ENCODE measurements around the gene MRPL46. TPM values are rescaled to one million over a fixed set of nuclear protein-coding genes. Genes with fewer than 3 reads are reported as not detected.

MRPL46 gene
- total RNA-seq, 1 experiment from 2014 or later, result 30.5 TPM

- no peak for TF ChIP-seq ZBTB33 (IDR thresholded peaks at IDR 0.05; ENCODE audit: extremely low read depth, insufficient replicate concordance, low read length)
- no peak for TF ChIP-seq REST (IDR thresholded peaks at IDR 0.05; ENCODE audit: low read depth)
- no peak for TF ChIP-seq YY1 (IDR thresholded peaks at IDR 0.05; ENCODE audit: extremely low read depth, insufficient replicate concordance, low read depth, low read length)
Observed at GRCh38 chr15:88490036-88490435, 22.8 kb upstream of the MRPL46 start (continued).

- TF ChIP-seq POLR2AphosphoS5 (IDR thresholded peaks at IDR 0.05; ENCODE audit: low read depth, low read length) (no peak), CTCF (IDR thresholded peaks at IDR 0.05 in 2 of 3, conservative IDR thresholded peaks at IDR 0.05 in 1 of 3; ENCODE audit: borderline replicate concordance in 1 of 3, insufficient read depth in 1 of 3, low read depth in 2 of 3, low read length in 2 of 3) (peak in 2 of 3 experiments; percentile 21 to 23; a peak in 3 of 6 replicates), SRF (IDR thresholded peaks at IDR 0.05; ENCODE audit: low read depth) (no peak), YY1 (IDR thresholded peaks at IDR 0.05; ENCODE audit: extremely low read depth, insufficient replicate concordance, low read depth, low read length) (no peak), REST (IDR thresholded peaks at IDR 0.05; ENCODE audit: low read depth) (peak; percentile 44)
- no TSS peak for BruUV-seq (replicated peaks)
- POLR2A ChIA-PET, result no interaction called here
- Histone ChIP-seq H2AFZ (ENCODE audit: low read depth, low read length, poor library complexity, severe bottlenecking) (no peak overlapping the region), H3K9me3 (ENCODE audit: control insufficient read depth in 1 of 2, insufficient read depth in 1 of 2, low read depth in 1 of 2, low read length in 2 of 2) (no peaks in the 10 kb centered on the region), H3K27me3 (ENCODE audit: insufficient read depth, low read length) (no peaks in the 10 kb centered on the region), H3K4me2 (ENCODE audit: low read length) (no peak overlapping the region), H3K4me3 (replicated peaks in 1 of 2; ENCODE audit: low read depth in 1 of 2, low read length in 2 of 2) (no peak overlapping the region), H3K9ac (ENCODE audit: low read length) (no peak overlapping the region), H3K27ac (ENCODE audit: low read depth, low read length) (no peak overlapping the region), H3K36me3 (ENCODE audit: control insufficient read depth in 1 of 2, insufficient read depth in 2 of 2, low read length in 2 of 2) (no peaks in the 10 kb centered on the region), H3K79me2 (ENCODE audit: insufficient read depth, low read length) (no peaks in the 10 kb centered on the region), H4K20me1 (ENCODE audit: insufficient read depth) (no peaks in the 10 kb centered on the region), H3K4me1 (ENCODE audit: control insufficient read depth in 1 of 2, insufficient read depth in 2 of 2, low read length in 2 of 2) (peaks cover 0 to 8% of the 10 kb centered on the region in 2 experiments; a peak in 2 of 4 replicates), H3K9me2 (ENCODE audit: insufficient read depth) (no peaks in the 10 kb centered on the region)
- ATAC-seq (0 out of 2 replicates have a peak, but pooled peaks have one; percentile 46), DNase-seq (ENCODE audit: low read depth, low spot score) (no peak)
- intact Hi-C loops (cut with micrococcal nuclease), result no loop called here
- RAD21 ChIA-PET (ENCODE audit: low non-redundant PET in 1 of 2, low total read pairs in 2 of 2, uncharacterized antibody in 2 of 2, unreplicated experiment in 2 of 2), result no interaction called here
- CTCF ChIA-PET, result no interaction called here
Observed at GRCh38 chr15:88489321-88489720, 22.1 kb upstream of the MRPL46 start.

Data from HCT116 (cell line).